GM21528 (cell line): Measurements from ENCODE around the gene RANBP2.
A peak's percentile ranks its signal among the peaks of the same experiment; 100 is the strongest.
"Not testable (repeated sequence)": the region's sequence is repeated elsewhere in the genome, so short reads cannot be mapped to it uniquely, and the experiment has no call there.

Source experiments
- ATAC-seq: cut with Tn5 transposase; IDR thresholded peaks from one replicate; pipeline ENCODE4 v1.9.1; 2021; ENCODE audit warnings: mild to moderate bottlenecking, moderate library complexity; ENCODE audit not compliant: unreplicated experiment, low FRiP score

The RANBP2 gene

DNA sequence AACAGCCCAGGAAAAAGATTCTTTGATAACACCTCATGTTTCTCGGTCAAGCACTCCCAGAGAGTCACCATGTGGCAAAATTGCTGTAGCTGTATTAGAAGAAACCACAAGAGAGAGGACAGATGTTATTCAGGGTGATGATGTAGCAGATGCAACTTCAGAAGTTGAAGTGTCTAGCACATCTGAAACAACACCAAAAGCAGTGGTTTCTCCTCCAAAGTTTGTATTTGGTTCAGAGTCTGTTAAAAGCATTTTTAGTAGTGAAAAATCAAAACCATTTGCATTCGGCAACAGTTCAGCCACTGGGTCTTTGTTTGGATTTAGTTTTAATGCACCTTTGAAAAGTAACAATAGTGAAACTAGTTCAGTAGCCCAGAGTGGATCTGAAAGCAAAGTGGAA is 48.6 kb downstream of the RANBP2 start:
- not testable (repeated sequence) for ATAC-seq

DNA sequence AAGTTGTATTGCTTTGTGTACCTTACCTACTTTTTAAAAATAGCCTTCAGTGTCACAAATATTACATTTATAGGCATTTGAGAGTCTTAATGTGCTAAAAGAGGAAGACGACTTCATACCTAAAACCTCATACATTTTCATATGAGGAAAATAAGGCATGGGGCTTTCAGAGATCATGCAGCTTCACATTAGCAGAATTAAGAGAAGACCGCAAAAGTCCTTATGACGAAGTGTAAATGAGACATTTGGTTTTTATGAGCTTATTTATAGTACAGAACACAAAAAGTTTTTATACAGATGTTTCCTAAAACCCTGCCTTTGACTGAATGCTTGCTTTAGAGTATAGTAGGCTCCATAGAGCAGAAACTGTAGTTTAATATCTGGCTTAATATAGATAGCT is 57.2 kb downstream of the RANBP2 start:
- peak; percentile 79 for ATAC-seq

DNA sequence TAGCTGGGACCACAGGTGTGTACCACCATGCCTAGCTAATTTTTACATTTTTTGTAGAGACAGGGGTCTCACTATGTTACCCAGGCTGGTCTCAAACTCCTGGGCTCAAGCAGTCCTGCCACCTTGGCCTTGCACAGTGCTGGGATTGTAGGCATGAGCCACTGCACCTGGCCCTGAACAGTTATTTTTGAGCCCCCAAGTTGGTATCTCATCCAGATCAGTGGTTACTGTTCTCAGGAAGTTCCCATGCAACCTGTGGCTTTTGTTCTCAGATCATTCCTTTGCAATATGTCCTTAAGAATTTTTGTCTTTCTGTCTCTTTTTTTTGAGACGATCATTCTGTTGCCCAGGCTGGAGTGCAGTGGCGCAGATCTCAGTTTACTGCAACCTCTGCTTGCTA is 59.6 kb downstream of the RANBP2 start:
- no peak for ATAC-seq

DNA sequence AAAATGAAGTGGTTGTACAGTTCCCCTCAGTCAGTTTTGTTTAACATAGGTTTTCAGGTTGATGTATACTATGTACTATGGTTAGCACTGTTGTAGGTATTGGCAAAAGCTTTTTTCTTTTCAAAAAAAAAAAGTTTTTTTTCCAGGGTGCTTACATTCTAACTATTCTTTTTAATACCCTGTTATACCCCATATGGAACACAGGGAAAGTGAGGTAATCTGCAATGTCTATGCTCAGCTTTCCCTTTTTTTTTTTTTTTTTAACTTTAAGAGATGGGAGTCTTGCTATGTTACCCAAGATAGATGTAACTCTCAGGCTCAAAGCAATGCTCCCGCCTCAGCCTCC is 66.7 kb downstream of the RANBP2 start:
- ATAC-seq = no peak

DNA sequence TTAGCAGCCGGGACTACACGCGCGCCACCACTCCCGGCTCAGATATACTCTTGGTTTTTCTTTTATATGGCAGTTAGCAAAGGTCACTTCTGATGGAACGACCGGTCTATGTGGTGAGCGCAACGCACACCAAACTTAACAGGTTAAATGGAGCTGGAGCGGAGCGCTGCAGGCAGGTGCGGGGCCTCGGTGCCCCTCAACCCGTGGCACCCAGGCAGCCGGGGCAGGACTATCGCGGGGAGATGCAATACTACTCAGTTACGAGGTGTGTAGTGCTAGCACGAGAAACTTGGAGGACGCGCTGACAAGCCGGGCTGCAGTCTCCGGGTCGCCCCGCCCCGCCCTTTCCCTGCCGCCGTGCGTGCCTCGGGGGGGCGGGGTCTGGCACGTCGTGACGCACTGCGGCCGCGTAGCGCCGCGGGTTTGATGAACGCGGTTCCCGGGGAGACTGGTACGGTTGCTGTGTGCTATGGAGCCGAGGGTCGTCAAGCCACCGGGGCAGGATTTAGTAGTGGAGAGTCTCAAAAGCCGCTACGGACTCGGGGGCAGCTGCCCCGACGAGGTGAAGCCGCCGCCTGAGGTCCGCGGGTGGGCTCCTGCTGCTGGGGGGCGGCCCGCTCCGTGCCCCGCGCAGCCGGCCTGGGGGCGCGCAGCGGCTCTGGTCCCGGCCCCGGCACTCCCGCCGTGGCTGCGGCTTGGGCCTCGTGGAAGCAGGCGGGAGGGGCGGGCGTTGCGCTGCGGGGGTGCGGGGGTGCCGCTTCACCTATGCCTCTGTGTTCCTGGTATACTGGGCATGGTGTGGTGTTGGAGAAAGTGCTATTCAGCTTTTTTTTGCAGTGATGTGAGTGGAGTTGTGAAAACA is 67.3 kb downstream of the RANBP2 start, which contains the start of gene CCDC138:
Gene CCDC138, plus strand, starts transcription at position 418 of the 862 bp plus-strand sequence. Its CDS starts 52 bp downstream, at position 470.
- peak; percentile 98 for ATAC-seq

GRCh38 chr2:108787216-108787541 is 67.9 kb downstream of the RANBP2 start:
- ATAC-seq = no peak

DNA sequence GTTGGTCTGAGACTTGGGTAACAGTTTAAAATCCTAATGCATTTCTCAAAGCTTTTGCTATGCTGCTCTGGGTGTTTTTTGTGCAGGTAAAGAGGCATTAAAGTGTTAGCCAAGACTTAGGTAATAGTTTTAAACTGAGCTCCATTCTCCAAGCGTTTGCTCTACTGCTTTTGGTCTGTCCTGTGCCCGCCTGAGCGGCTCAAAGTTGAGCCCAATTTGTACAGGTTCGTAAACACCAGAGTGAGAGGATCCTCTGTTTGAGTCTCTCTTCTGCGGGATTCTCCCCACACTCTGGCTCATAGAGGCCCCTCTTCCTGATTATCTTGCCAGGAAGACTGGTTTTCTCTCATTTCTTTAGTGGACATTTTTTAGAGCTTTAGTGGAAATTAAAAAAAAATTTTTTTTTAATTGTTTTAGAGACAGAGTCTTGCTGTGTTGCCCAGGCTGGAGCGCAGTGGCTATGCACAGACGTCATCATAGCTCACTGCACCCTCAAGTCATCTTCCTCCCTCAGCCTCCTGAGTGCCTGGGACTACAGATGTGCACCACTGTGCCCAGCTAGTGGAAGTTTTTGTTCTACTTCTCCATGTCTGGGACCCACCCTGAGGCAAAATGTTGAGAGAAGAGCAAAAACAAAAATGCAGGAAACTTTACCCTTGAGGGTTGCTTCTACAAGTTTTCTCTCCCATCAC is 83.9 kb downstream of the RANBP2 start:
- no peak for ATAC-seq

GRCh38 chr2:108805032-108805431 is 85.8 kb downstream of the RANBP2 start:
- ATAC-seq = no peak

GRCh38 chr2:108805782-108806181 is 86.5 kb downstream of the RANBP2 start:
- ATAC-seq = no peak

GRCh38 chr2:108806371-108807113 is 87.3 kb downstream of the RANBP2 start:
- ATAC-seq = no peak

- no peak for ATAC-seq
Measured at GRCh38 chr2:108809936-108810335, 90.7 kb downstream of the RANBP2 start.

GRCh38 chr2:108810993-108811957 is 92.0 kb downstream of the RANBP2 start:
- no peak for ATAC-seq

GRCh38 chr2:108813732-108814131 is 94.5 kb downstream of the RANBP2 start:
- no peak for ATAC-seq

DNA sequence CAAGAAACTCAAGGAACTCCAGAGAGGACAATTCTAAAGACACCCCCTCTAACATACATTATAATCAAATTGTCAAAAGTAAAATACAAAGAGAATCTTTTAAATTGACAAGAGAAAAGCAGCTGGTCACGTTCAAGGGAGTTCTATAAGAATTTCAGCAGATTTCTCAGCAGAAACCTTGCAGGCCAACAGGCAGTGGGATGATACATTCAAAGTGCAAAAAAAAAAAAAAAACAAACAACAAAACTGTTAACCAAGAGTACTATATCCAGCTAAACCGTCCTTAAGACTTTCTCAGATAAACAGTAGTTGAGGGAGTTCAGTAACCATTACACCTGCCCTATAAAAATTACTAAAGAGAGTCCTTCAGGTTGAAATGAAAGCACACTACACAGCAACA is 101.2 kb downstream of the RANBP2 start:
- ATAC-seq = no peak

DNA sequence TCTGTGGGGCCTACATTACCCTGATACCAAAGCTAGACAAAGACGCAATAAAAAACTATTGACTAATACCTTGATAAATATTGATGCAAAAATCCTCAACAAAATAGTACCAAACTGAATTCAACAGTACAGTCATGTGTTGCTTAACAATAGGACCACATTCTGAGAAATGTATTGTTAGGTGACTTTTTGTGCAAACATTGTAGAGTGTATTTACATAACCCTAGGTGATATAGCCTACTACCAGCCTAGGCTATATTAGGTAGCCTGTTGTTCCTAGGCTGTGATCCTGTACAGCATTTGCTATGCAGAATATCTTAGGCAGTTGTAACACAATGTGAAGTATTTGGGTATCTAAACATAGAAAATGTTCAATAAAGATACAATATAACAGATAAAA is 104.0 kb downstream of the RANBP2 start:
- ATAC-seq = no peak

DNA sequence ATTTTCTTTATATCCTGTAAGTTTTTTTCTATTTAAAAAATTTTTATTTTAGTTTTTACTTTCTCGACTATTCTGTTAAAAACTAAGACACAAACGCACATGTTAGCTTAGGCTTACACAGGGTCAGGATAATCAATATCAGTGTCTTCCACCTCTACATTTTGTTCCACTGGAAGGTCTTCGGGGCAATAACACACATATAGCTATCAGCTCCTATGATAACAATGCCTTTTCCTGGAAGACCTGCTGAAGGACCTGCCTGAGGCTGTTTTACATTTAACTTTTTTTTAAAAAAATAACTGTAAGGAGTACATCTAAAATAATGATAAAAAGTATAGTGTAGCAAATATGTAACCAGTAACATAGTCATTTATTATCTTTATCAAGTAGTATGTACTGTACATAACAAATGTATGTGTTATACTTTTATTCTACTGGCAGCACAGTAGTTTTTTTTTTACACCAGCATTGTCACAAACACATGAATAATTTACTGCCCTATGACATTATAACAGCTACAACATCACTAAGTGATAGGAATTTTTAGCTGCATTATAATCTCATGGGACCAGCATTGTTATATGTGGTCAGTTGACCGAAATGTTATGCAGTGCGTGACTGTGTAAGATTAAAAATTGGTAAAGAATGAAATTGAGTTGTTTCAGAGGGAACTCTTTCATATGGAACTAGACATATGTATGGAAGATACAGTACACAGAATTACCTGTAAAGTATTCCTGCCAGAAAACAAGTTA is 105.2 kb downstream of the RANBP2 start:
- ATAC-seq = no peak

DNA sequence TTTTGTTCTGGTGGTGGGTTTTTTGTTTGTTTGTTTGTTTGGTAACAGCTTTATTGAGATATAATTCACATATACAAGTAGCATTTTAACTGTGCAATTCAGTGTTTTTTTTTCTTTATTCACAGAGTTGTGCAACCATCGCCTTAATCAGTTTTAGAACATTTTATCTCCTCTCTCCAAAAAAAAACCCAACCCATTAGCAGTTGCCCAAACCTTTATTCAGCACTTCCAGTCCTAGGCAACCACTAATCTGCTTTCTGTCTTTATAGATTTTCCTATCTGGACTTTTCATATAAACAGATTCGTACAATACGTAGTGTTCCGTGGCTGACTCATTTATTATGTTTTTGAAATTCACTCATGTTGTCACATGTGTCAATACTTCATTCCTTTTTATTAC is 106.0 kb downstream of the RANBP2 start:
- ATAC-seq = no peak

GRCh38 chr2:108825736-108826135 is 106.5 kb downstream of the RANBP2 start:
- no peak for ATAC-seq

DNA sequence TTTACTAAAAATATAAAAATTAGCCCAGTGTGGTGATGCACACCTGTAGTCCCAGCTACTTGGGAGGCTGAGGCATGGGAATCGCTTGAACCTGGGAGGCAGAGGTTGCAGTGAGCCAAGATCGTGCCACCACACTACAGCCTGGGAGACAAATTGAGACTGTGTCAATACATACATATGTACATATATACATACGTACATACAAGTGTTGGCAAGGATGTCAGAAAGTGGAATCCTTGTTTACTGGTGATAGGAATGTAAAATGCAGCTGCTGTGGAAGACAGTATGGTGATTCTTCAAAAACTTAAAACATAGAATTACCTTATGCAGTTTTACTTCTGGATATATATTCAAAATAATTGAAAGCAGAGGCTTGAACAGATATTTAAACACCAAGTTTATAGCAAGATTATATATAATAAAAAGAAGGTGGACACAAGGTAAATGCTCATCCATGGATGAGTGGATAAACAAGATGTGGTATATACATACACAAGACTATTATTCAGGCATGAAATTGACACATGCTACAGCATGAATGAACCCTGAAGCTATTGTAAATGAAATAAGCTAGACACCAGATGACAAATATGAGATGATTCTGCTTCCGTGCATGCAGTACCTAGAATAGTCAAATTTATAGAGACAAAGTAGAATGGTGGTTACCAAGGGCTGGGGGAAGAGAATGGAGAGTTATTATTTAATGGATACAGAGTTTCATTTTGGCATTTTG is 110.5 kb downstream of the RANBP2 start:
- ATAC-seq = no peak
